ENCODE results near the gene GHR. TPM values are rescaled to one million over a fixed set of nuclear protein-coding genes. Genes with fewer than 3 reads are reported as not detected.

Gene GHR
- total RNA-seq, 1 donor from 2014 or later, result 1.3 TPM

GRCh38 chr5:42767491-42768105 is 344.4 kb downstream of the GHR start:
- Histone ChIP-seq H3K36me3 (ENCODE audit: control insufficient read depth, insufficient read depth, low read length) (no peaks in the 10 kb centered on the region), H3K27me3 (ENCODE audit: control insufficient read depth, insufficient read depth, low read length) (no peaks in the 10 kb centered on the region), H3K4me3 (ENCODE audit: low read depth, low read length) (no peak overlapping the region)
- TF ChIP-seq CTCF (IDR thresholded peaks at IDR 0.05; ENCODE audit: insufficient read depth, low read length, severe bottlenecking), result peak; percentile 34
- peak; percentile 35 for DNase-seq (ENCODE audit: low read depth)
- no peak for FAIRE-seq

GRCh38 chr5:42768106-42768504 is 344.9 kb downstream of the GHR start:
- Histone ChIP-seq H3K36me3 (ENCODE audit: control insufficient read depth, insufficient read depth, low read length) (no peaks in the 10 kb centered on the region), H3K4me3 (ENCODE audit: low read depth, low read length) (no peak overlapping the region), H3K27me3 (ENCODE audit: control insufficient read depth, insufficient read depth, low read length) (no peaks in the 10 kb centered on the region)
- no peak for DNase-seq (ENCODE audit: low read depth)
- no peak for FAIRE-seq
- no peak for TF ChIP-seq CTCF (IDR thresholded peaks at IDR 0.05; ENCODE audit: insufficient read depth, low read length, severe bottlenecking)

GRCh38 chr5:42770003-42770402 is 346.8 kb downstream of the GHR start:
- FAIRE-seq, result no peak

More at GRCh38 chr5:42770003-42770402, 346.8 kb downstream of the GHR start:
- no peak for DNase-seq (ENCODE audit: low read depth)
- no peaks in the 10 kb centered on the region for H3K36me3 ChIP-seq (ENCODE audit: control insufficient read depth, insufficient read depth, low read length)
- no peaks in the 10 kb centered on the region for H3K27me3 ChIP-seq (ENCODE audit: control insufficient read depth, insufficient read depth, low read length)
- TF ChIP-seq CTCF (IDR thresholded peaks at IDR 0.05; ENCODE audit: insufficient read depth, low read length, severe bottlenecking), result no peak
- H3K4me3 ChIP-seq (ENCODE audit: low read depth, low read length), result no peak overlapping the region
